K562 (cell line): ENCODE data around the gene NAA80. TPM values are rescaled to one million over a fixed set of nuclear protein-coding genes. Genes with fewer than 3 reads are reported as not detected.
A peak's percentile ranks its signal among the peaks of the same experiment; 100 is the strongest.

Experiments
- CCAR2 ChIP-seq: fragments of 200-400 bp; formaldehyde crosslinking; IDR thresholded peaks from 2 replicates; pipeline ENCODE4 v1.6.1; 2017; ENCODE audit warnings: mild to moderate bottlenecking, low read depth, low read length
- ESRRB ChIP-seq: fragments of 250-450 bp; sonication (Bioruptor Pico); IDR thresholded peaks from 2 replicates; pipeline ENCODE4 v1.5.0; 2020; ENCODE audit warnings: mild to moderate bottlenecking, moderate library complexity, borderline replicate concordance
- FOSL1 ChIP-seq: fragments of 200-800 bp; sonication (Bioruptor generic); conservative IDR thresholded peaks from 2 replicates; pipeline ENCODE4 v1.6.1; 2016; ENCODE audit warnings: missing genetic modification characterization, missing compliant biosample characterization
- FOXK2 ChIP-seq, 2 experiments: fragments of 450-650 bp; IDR thresholded peaks in 1 of 2; conservative IDR thresholded peaks in 1 of 2; 2 replicates each; pipeline ENCODE4 v1.6.1; 2016; ENCODE audit warnings: low read depth in 2 of 2, mild to moderate bottlenecking in 1 of 2
- MEF2A ChIP-seq: IDR thresholded peaks from 2 replicates; pipeline ENCODE4 v1.6.1; 2011; ENCODE audit warnings: low read depth, mild to moderate bottlenecking, low read length, moderate library complexity; ENCODE audit not compliant: control insufficient read depth
- PRPF4 ChIP-seq: fragments of 200-400 bp; formaldehyde crosslinking; IDR thresholded peaks from one replicate; pipeline ENCODE4 v1.6.1; 2017; ENCODE audit warnings: low read length, low read depth, mild to moderate bottlenecking; ENCODE audit not compliant: insufficient read depth, poor library complexity, severe bottlenecking
- RBBP5 ChIP-seq: fragments of 200-600 bp; sonication (generic); IDR thresholded peaks from 2 replicates; pipeline ENCODE4 v1.6.1; 2012; ENCODE audit warnings: borderline replicate concordance, mild to moderate bottlenecking, low read length, control low read depth, inconsistent platforms; ENCODE audit not compliant: insufficient read depth, poor library complexity, severe bottlenecking
- TCF7 ChIP-seq: sonication (generic); IDR thresholded peaks from 2 replicates; pipeline ENCODE4 v1.6.1; 2016; ENCODE audit warnings: antibody characterized with exemption, borderline replicate concordance
- TFAM ChIP-seq: fragments of 250-450 bp; sonication (Bioruptor Pico); conservative IDR thresholded peaks from 2 replicates; pipeline ENCODE4 v1.5.0; 2021; ENCODE audit warnings: mild to moderate bottlenecking, moderate library complexity
- XRCC4 ChIP-seq: IDR thresholded peaks from one replicate; pipeline ENCODE4 v1.6.1; 2011; ENCODE audit not compliant: insufficient read depth, insufficient read length; ENCODE audit errors: extremely low read depth
- ZNF263 ChIP-seq: sonication (generic); formaldehyde crosslinking; IDR thresholded peaks from 2 replicates; pipeline ENCODE4 v1.8.0; 2022; ENCODE audit warnings: mild to moderate bottlenecking, missing genetic modification reagents, borderline replicate concordance
- ZNF431 ChIP-seq: sonication (generic); formaldehyde crosslinking; IDR thresholded peaks from 2 replicates; pipeline ENCODE4 v1.8.0; 2022; ENCODE audit warnings: mild to moderate bottlenecking, missing genetic modification reagents
- ZNF609 ChIP-seq: sonication (generic); formaldehyde crosslinking; IDR thresholded peaks from 2 replicates; pipeline ENCODE4 v1.8.1; 2023; ENCODE audit warnings: missing genetic modification reagents, mild to moderate bottlenecking, borderline replicate concordance
- polyA plus RNA-seq, 8 experiments: library from polyadenylated mRNA; depleted of rRNA in 4 of 8; stranded (reverse) in 5 of 8; unstranded in 3 of 8; fragments of >200 nt; fragmentation: Nextera tagmentation in 2 of 8; fragmentation: Illumina TruSeq in 1 of 8; extraction: Ambion mirVana in 2 of 8; extraction: Trizol in 1 of 8; gene quantifications; 2 replicates each; pipeline versions ENCODE4 v1.2.1 to v1.2.3, GENCODE V29; 2011 to 2014; ENCODE audit warnings: inconsistent platforms in 1 of 8, missing spikeins in 1 of 8
- total RNA-seq, 7 experiments: library from RNA; depleted of rRNA in 6 of 7; stranded (reverse); fragments of >200 nt in 6 of 7; fragmentation: Illumina TruSeq in 2 of 7; extraction: Trizol in 2 of 7; gene quantifications; 2 replicates each; pipeline versions ENCODE4 v1.2.1 to v1.2.3, GENCODE V29; 2011 to 2021; ENCODE audit warnings: low replicate concordance in 1 of 7
- TF ChIP-seq, protein P1 (sequence below): fragments of 250-450 bp; sonication (Bioruptor Pico); IDR thresholded peaks from 2 replicates; pipeline ENCODE4 v1.5.0; 2021; ENCODE audit warnings: mild to moderate bottlenecking, borderline replicate concordance
- TF ChIP-seq, protein P2 (sequence below): fragments of 450-650 bp; IDR thresholded peaks from 2 replicates; pipeline ENCODE4 v1.7.0; 2016; ENCODE audit warnings: borderline replicate concordance

The NAA80 gene
- total and polyA plus RNA-seq, 9 of the 15 experiments (the other 6 are each of a cell fraction or from before 2014, with no cell fraction given), result 0.82 to 24.0 (median 8.6) TPM

GRCh38 chr3:50321336-50322114 lies 22.3 kb upstream of the NAA80 start (continued):
- TF ChIP-seq ZNF609, result no peak
- TF ChIP-seq, protein P1, sequence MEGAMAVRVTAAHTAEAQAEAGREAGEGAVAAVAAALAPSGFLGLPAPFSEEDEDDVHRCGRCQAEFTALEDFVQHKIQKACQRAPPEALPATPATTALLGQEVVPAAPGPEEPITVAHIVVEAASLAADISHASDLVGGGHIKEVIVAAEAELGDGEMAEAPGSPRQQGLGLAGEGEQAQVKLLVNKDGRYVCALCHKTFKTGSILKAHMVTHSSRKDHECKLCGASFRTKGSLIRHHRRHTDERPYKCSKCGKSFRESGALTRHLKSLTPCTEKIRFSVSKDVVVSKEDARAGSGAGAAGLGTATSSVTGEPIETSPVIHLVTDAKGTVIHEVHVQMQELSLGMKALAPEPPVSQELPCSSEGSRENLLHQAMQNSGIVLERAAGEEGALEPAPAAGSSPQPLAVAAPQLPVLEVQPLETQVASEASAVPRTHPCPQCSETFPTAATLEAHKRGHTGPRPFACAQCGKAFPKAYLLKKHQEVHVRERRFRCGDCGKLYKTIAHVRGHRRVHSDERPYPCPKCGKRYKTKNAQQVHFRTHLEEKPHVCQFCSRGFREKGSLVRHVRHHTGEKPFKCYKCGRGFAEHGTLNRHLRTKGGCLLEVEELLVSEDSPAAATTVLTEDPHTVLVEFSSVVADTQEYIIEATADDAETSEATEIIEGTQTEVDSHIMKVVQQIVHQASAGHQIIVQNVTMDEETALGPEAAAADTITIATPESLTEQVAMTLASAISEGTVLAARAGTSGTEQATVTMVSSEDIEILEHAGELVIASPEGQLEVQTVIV (CRISPR knock-in tag), result no peak
- no peak for TF ChIP-seq CCAR2
- no peak for TF ChIP-seq ZNF431
- no peak for TF ChIP-seq PRPF4
- TF ChIP-seq XRCC4, result no peak
- TF ChIP-seq ESRRB, result no peak
- TF ChIP-seq FOSL1 (tag), result 0 out of 2 replicates have a peak, but pooled peaks have one; percentile 16
- no peak for TF ChIP-seq TCF7
- TF ChIP-seq, protein P2, sequence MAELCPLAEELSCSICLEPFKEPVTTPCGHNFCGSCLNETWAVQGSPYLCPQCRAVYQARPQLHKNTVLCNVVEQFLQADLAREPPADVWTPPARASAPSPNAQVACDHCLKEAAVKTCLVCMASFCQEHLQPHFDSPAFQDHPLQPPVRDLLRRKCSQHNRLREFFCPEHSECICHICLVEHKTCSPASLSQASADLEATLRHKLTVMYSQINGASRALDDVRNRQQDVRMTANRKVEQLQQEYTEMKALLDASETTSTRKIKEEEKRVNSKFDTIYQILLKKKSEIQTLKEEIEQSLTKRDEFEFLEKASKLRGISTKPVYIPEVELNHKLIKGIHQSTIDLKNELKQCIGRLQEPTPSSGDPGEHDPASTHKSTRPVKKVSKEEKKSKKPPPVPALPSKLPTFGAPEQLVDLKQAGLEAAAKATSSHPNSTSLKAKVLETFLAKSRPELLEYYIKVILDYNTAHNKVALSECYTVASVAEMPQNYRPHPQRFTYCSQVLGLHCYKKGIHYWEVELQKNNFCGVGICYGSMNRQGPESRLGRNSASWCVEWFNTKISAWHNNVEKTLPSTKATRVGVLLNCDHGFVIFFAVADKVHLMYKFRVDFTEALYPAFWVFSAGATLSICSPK, result no peak
- peak in 1 of 2 experiments; percentile 99; a peak in 2 of 4 replicates for TF ChIP-seq FOXK2 (conservative IDR thresholded peaks at IDR 0.05 in 1 of 2, IDR thresholded peaks at IDR 0.05 in 1 of 2; ENCODE audit: low read depth in 2 of 2)
- TF ChIP-seq MEF2A, result no peak
- TF ChIP-seq TFAM (CRISPR knock-in tag), result no peak
- no peak for TF ChIP-seq ZNF263 (CRISPR knock-in tag)
- TF ChIP-seq RBBP5, result peak; percentile 64
